MM.1S (cell line): ENCODE measurements around the gene RNF220.

Experiments
- DNase-seq: peaks from one replicate; pipeline ENCODE4 v3.0.0-alpha.2; 2015
- H2AFZ ChIP-seq: fragments of 300-600 bp; sonication (generic); 2 replicates; pipeline ENCODE4 v1.6.0; 2016; ENCODE audit warnings: antibody characterized with exemption, low read length
- H3F3A ChIP-seq: fragments of 300-600 bp; sonication (generic); 2 replicates; pipeline ENCODE4 v1.6.1; 2016; ENCODE audit warnings: mild to moderate bottlenecking, antibody characterized with exemption, low read length, moderate library complexity, mixed read lengths; ENCODE audit not compliant: insufficient read depth
- H3K27ac ChIP-seq: fragments of 300-600 bp; sonication (generic); 2 replicates; pipeline ENCODE4 v1.5.1; 2016; ENCODE audit warnings: mild to moderate bottlenecking, low read length
- H3K27me3 ChIP-seq: fragments of 300-600 bp; sonication (generic); replicated peaks from 2 replicates; pipeline ENCODE4 v1.6.0; 2016; ENCODE audit warnings: low read length; ENCODE audit not compliant: insufficient read depth
- H3K36me3 ChIP-seq: fragments of 300-600 bp; sonication (generic); replicated peaks from 2 replicates; pipeline ENCODE4 v1.6.1; 2016; ENCODE audit warnings: mild to moderate bottlenecking, low read length, mixed read lengths; ENCODE audit not compliant: insufficient read depth
- H3K4me1 ChIP-seq: fragments of 300-600 bp; sonication (generic); 2 replicates; pipeline ENCODE4 v1.6.1; 2016; ENCODE audit warnings: low read length, mixed read lengths
- H3K4me2 ChIP-seq: fragments of 300-600 bp; sonication (generic); 2 replicates; pipeline ENCODE4 v1.6.0; 2016; ENCODE audit warnings: low read depth, low read length
- H3K4me3 ChIP-seq: fragments of 300-600 bp; sonication (generic); 2 replicates; pipeline ENCODE4 v1.5.1; 2016; ENCODE audit warnings: low read length, mixed read lengths
- H3K79me2 ChIP-seq: fragments of 300-600 bp; sonication (generic); 2 replicates; pipeline ENCODE4 v1.6.1; 2016; ENCODE audit warnings: mixed run types, low read length, mixed read lengths
- H3K9ac ChIP-seq: fragments of 300-600 bp; sonication (generic); 2 replicates; pipeline ENCODE4 v1.6.1; 2016; ENCODE audit warnings: low read length, mixed read lengths
- H3K9me2 ChIP-seq: fragments of 300-600 bp; sonication (generic); replicated peaks from 2 replicates; pipeline ENCODE4 v1.6.1; 2016; ENCODE audit warnings: mild to moderate bottlenecking, low read length, mixed read lengths; ENCODE audit not compliant: insufficient read depth
- H3K9me3 ChIP-seq: fragments of 300-600 bp; sonication (generic); replicated peaks from 2 replicates; pipeline ENCODE4 v1.6.1; 2016; ENCODE audit warnings: mild to moderate bottlenecking, low read length, mixed read lengths; ENCODE audit not compliant: insufficient read depth
- H4K20me1 ChIP-seq: fragments of 300-600 bp; sonication (generic); 2 replicates; pipeline ENCODE4 v1.6.1; 2016; ENCODE audit warnings: mild to moderate bottlenecking, low read length, moderate library complexity, mixed read lengths; ENCODE audit not compliant: insufficient read depth
- CTCF ChIP-seq: fragments of 300-600 bp; sonication (generic); IDR thresholded peaks from 2 replicates; pipeline ENCODE4 v1.5.1; 2016; ENCODE audit warnings: antibody characterized with exemption, low read length, mixed read lengths
- EZH2 ChIP-seq: fragments of 300-600 bp; sonication (generic); optimal IDR thresholded peaks from 2 replicates; pipeline ENCODE3; 2017; ENCODE audit warnings: low read depth, mild to moderate bottlenecking, antibody characterized with exemption, low read length, mixed read lengths
- EZH2phosphoT487 ChIP-seq: fragments of 300-600 bp; sonication (generic); IDR thresholded peaks from 2 replicates; pipeline ENCODE4 v1.6.1; 2018; ENCODE audit warnings: antibody characterized with exemption, low read length

The RNF220 gene

GRCh38 chr1:44409757-44410156 lies 4.7 kb downstream of the RNF220 start:
- H4K20me1 ChIP-seq: no peaks in the 10 kb centered on the region; the same call in 1 of the 2 replicates
- 0 out of 2 replicates have a peak, but pooled peaks cover 4% of the 10 kb centered on the region for H3K4me1 ChIP-seq
- no peak overlapping the region for H3K4me3 ChIP-seq
- H3K4me2 ChIP-seq: no peak overlapping the region
- H3K79me2 ChIP-seq: no peaks in the 10 kb centered on the region
- H3K9me2 ChIP-seq: no peaks in the 10 kb centered on the region
- DNase-seq: no peak
- no peak overlapping the region for H3K27ac ChIP-seq
- TF ChIP-seq CTCF: no peak
- no peak for TF ChIP-seq EZH2
- TF ChIP-seq EZH2phosphoT487: no peak
- H3K27me3 ChIP-seq: peaks cover 77% of the 10 kb centered on the region
- H3F3A ChIP-seq: no peaks in the 10 kb centered on the region
- no peak overlapping the region for H2AFZ ChIP-seq
- no peaks in the 10 kb centered on the region for H3K36me3 ChIP-seq
- H3K9me3 ChIP-seq: no peaks in the 10 kb centered on the region
- H3K9ac ChIP-seq: no peak overlapping the region

DNA sequence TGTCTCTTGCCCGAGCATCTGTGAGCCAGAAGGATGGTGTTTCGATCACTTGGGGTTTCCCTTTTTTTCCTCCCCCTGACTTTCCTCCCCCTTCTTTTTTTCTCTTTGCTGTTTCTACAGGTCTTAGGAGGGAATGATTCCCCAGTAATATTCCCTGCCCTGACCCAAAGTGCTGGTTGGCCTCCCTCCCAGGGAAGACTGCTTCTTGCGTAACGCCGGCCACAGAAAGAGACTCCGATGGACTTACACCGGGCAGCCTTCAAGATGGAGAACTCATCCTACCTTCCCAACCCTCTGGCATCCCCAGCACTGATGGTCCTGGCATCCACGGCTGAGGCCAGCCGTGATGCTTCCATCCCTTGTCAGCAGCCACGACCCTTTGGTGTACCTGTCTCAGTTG lies 6.8 kb downstream of the RNF220 start:
- peaks cover 68% of the 10 kb centered on the region for H3K27me3 ChIP-seq
- TF ChIP-seq CTCF (no peak), EZH2 (no peak), EZH2phosphoT487 (no peak)
- H3K36me3 ChIP-seq: no peaks in the 10 kb centered on the region
- H3K79me2 ChIP-seq: no peaks in the 10 kb centered on the region
- H3K4me2 ChIP-seq: no peak overlapping the region
- no peaks in the 10 kb centered on the region for H3K9me3 ChIP-seq
- H3K9me2 ChIP-seq: no peaks in the 10 kb centered on the region
- DNase-seq: no peak
- H3K27ac ChIP-seq: no peak overlapping the region
- no peak overlapping the region for H3K4me3 ChIP-seq
- no peaks in the 10 kb centered on the region; the same call in 1 of the 2 replicates for H4K20me1 ChIP-seq
- H3F3A ChIP-seq: no peaks in the 10 kb centered on the region
- 0 out of 2 replicates have a peak, but pooled peaks cover 4% of the 10 kb centered on the region for H3K4me1 ChIP-seq
- no peak overlapping the region for H3K9ac ChIP-seq
- no peak overlapping the region for H2AFZ ChIP-seq

DNA sequence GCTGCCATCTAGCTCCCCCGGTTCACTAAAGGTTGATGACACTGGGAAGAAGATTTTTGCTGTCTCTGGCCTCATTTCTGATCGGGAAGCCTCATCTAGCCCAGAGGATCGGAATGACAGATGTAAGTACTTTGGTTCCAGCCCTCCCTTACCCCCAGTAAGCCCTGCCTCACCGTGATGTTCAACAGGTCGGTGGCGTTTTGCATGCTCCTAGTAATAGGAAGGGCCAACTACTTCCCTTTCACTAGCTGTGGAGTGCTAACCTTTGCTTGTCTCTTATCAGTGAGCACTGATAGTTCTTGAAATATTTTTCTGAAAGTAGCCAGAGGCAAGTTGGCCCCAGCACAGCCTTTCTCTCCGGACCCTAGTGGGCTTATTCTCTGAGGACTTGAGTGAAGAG lies 7.5 kb downstream of the RNF220 start:
- no peak for TF ChIP-seq EZH2phosphoT487
- no peak for TF ChIP-seq CTCF
- TF ChIP-seq EZH2: no peak
- Histone ChIP-seq H3K79me2 (no peaks in the 10 kb centered on the region), H3K4me1 (0 out of 2 replicates have a peak, but pooled peaks cover 4% of the 10 kb centered on the region), H3K4me3 (no peak overlapping the region), H3F3A (no peaks in the 10 kb centered on the region), H4K20me1 (no peaks in the 10 kb centered on the region; the same call in 1 of the 2 replicates), H3K9ac (no peak overlapping the region), H3K9me2 (no peaks in the 10 kb centered on the region), H2AFZ (no peak overlapping the region), H3K9me3 (no peaks in the 10 kb centered on the region), H3K27ac (no peak overlapping the region), H3K36me3 (no peaks in the 10 kb centered on the region), H3K4me2 (no peak overlapping the region), H3K27me3 (peaks cover 62% of the 10 kb centered on the region)
- DNase-seq: no peak
